NB4 (cell line): Measurements from ENCODE around the gene PTPN3.

ENCODE experiments used
- MYC ChIP-seq: IDR thresholded peaks from 2 replicates; pipeline ENCODE4 v1.6.1; 2011; ENCODE audit warnings: low read depth, low read length
- POLR2A ChIP-seq: IDR thresholded peaks from 2 replicates; pipeline ENCODE4 v1.6.1; 2011; ENCODE audit warnings: mild to moderate bottlenecking; ENCODE audit not compliant: insufficient read length; ENCODE audit errors: extremely low read depth
- TF ChIP-seq, protein P1 (sequence below): IDR thresholded peaks from one replicate; pipeline ENCODE4 v1.5.1; 2012; ENCODE audit warnings: low read depth, low read length
- TF ChIP-seq, protein P2 (sequence below): IDR thresholded peaks from 2 replicates; pipeline ENCODE4 v1.6.1; 2011; ENCODE audit warnings: low read depth, low read length

DNA sequence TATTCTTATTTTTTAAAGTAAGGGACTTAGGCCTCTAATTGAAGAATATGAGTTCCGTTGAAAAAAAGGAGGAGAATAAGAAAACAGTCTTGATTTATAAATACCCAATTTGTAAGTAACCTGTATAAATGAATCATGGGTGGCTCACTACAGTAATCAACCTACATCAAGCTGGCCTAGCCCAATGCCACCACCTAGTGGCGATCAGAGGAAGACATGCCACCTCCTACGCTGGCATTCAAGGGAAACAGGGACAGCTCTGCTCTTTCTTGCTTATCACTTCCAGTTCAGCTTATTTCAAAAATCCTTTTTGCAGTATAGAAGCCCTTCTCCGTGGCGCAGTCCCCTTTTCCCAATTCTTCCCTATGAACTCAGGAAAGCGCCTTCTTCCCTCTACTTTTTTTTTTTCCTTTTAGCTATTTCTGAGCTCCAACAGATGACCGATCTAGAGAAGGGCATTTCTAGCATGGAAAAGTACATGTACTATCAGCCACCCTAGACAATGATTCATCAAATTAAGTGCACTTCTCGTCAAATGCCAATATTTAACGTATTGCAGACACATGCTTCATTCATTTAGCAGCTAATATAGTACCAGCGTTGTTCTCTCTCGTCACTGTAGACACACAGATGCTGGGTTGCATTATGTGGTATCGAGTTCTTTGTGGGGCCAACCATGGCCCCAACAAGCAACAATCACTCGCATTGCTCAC is 28.3 kb downstream of the PTPN3 start:
- TF ChIP-seq, protein P1, sequence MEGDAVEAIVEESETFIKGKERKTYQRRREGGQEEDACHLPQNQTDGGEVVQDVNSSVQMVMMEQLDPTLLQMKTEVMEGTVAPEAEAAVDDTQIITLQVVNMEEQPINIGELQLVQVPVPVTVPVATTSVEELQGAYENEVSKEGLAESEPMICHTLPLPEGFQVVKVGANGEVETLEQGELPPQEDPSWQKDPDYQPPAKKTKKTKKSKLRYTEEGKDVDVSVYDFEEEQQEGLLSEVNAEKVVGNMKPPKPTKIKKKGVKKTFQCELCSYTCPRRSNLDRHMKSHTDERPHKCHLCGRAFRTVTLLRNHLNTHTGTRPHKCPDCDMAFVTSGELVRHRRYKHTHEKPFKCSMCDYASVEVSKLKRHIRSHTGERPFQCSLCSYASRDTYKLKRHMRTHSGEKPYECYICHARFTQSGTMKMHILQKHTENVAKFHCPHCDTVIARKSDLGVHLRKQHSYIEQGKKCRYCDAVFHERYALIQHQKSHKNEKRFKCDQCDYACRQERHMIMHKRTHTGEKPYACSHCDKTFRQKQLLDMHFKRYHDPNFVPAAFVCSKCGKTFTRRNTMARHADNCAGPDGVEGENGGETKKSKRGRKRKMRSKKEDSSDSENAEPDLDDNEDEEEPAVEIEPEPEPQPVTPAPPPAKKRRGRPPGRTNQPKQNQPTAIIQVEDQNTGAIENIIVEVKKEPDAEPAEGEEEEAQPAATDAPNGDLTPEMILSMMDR: peak; percentile 86
- TF ChIP-seq, protein P2, sequence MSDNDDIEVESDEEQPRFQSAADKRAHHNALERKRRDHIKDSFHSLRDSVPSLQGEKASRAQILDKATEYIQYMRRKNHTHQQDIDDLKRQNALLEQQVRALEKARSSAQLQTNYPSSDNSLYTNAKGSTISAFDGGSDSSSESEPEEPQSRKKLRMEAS: no peak
- TF ChIP-seq POLR2A (no peak), MYC (no peak)
